GM12892 (cell line): Measurements from ENCODE around the gene LFNG.

Source experiments
- POLR2A ChIP-seq: IDR thresholded peaks from 2 replicates; pipeline ENCODE4 v1.6.1; 2011; ENCODE audit warnings: low read depth, low read length, control low read depth
- POLR2AphosphoS5 ChIP-seq: IDR thresholded peaks from 2 replicates; pipeline ENCODE4 v1.6.1; 2011; ENCODE audit warnings: low read depth, low read length, control low read depth
- TAF1 ChIP-seq: IDR thresholded peaks from 2 replicates; pipeline ENCODE4 v1.6.1; 2011; ENCODE audit warnings: low read depth, mild to moderate bottlenecking, control low read depth, low read length, borderline replicate concordance

GRCh38 chr7:2572101-2572842, 52.7 kb downstream of the LFNG start:
- no peak for TF ChIP-seq POLR2AphosphoS5
- TF ChIP-seq TAF1: no peak
- no peak for TF ChIP-seq POLR2A
